GM12878 (cell line): Measurements from ENCODE around the gene KDM1B. TPM values are rescaled to one million over a fixed set of nuclear protein-coding genes. Genes with fewer than 3 reads are reported as not detected.

Experiments used
- ATAC-seq: fragments of 200-7000 bp; cut with Tn5 transposase; 3 replicates; pipeline ENCODE4 v1.9.1; 2020; ENCODE audit warnings: mild to moderate bottlenecking, moderate library complexity
- BruUV-seq: library from RNA; stranded (reverse); fragments of 400-500 nt; replicated peaks from 2 replicates; lab custom pipeline; 2021; lab: Mats Ljungman, UMichigan
- CTCF ChIA-PET: fragments of 300-600 bp; sonication (Branson Sonifier 250); formaldehyde crosslinking; extraction: SDS; loops from one replicate; lab custom pipeline; 2021; ENCODE audit warnings: inconsistent platforms; lab: Yijun Ruan, JAX
- POLR2A ChIA-PET: fragments of 350-600 bp; formaldehyde crosslinking; extraction: SDS; loops from one replicate; lab custom pipeline; 2021; ENCODE audit warnings: inconsistent platforms; lab: Charles Lee
- RAD21 ChIA-PET: fragments of 300-600 bp; sonication (Branson Sonifier 250); formaldehyde crosslinking; loops from one replicate; lab custom pipeline; 2023; ENCODE audit warnings: antibody characterized with exemption; ENCODE audit not compliant: unreplicated experiment; lab: Charles Lee
- SMC1A ChIA-PET: fragments of 300-600 bp; sonication (Branson Sonifier 250); formaldehyde crosslinking; loops from one replicate; lab custom pipeline; 2023; ENCODE audit not compliant: unreplicated experiment, uncharacterized antibody; lab: Charles Lee
- DNase-seq: peaks from one replicate; pipeline ENCODE4 v3.0.0-alpha.2; 2011; ENCODE audit warnings: low read depth, low spot score
- FAIRE-seq: peaks from 3 replicates; lab custom pipeline; 2011; peaks lifted over from hg19 to GRCh38; lab: Jason Lieb, UNC
- H2AFZ ChIP-seq: 2 replicates; pipeline ENCODE4 v1.6.0; 2011; ENCODE audit warnings: low read depth, low read length, control low read depth; ENCODE audit not compliant: control insufficient read depth
- H3K27ac ChIP-seq: 2 replicates; pipeline ENCODE4 v1.5.1; 2011; ENCODE audit warnings: control low read depth; ENCODE audit not compliant: control insufficient read depth, insufficient read depth
- H3K27me3 ChIP-seq, 2 experiments: replicated peaks in 1 of 2; 2 replicates each; pipeline versions ENCODE4 v1.6.0 to v1.6.1; 2011; ENCODE audit warnings: low read length in 1 of 2; ENCODE audit not compliant: control insufficient read depth in 2 of 2, insufficient read depth in 2 of 2
- H3K36me3 ChIP-seq, 2 experiments: 2 replicates each; pipeline ENCODE4 v1.5.1; 2011; ENCODE audit warnings: low read length in 1 of 2; ENCODE audit not compliant: control insufficient read depth in 2 of 2, insufficient read depth in 2 of 2
- H3K4me1 ChIP-seq: 2 replicates; pipeline ENCODE4 v1.6.1; 2011; ENCODE audit warnings: mild to moderate bottlenecking, low read length, moderate library complexity, mixed read lengths; ENCODE audit not compliant: control insufficient read depth, insufficient read depth
- H3K4me2 ChIP-seq: 2 replicates; pipeline ENCODE4 v1.6.0; 2011; ENCODE audit warnings: control low read depth; ENCODE audit not compliant: control insufficient read depth, insufficient read depth
- H3K4me3 ChIP-seq: fragments of 200-600 bp; sonication (generic); 2 replicates; pipeline ENCODE4 v1.5.1; 2016
- H3K79me2 ChIP-seq: 2 replicates; pipeline ENCODE4 v1.6.0; 2011; ENCODE audit warnings: low read length; ENCODE audit not compliant: control insufficient read depth, insufficient read depth
- H3K9ac ChIP-seq: 2 replicates; pipeline ENCODE4 v1.8.0; 2011; ENCODE audit warnings: low read length, control low read depth, mixed read lengths; ENCODE audit not compliant: control insufficient read depth, insufficient read depth
- H3K9me3 ChIP-seq: replicated peaks from 3 replicates; pipeline ENCODE4 v1.5.1; 2011; ENCODE audit warnings: mild to moderate bottlenecking, low read length; ENCODE audit not compliant: control insufficient read depth, insufficient read depth
- H4K20me1 ChIP-seq: 2 replicates; pipeline ENCODE4 v1.6.0; 2011; ENCODE audit not compliant: control insufficient read depth, insufficient read depth
- CTCF ChIP-seq, 3 experiments: IDR thresholded peaks in 2 of 3; conservative IDR thresholded peaks in 1 of 3; 2 replicates each; pipeline ENCODE4 v1.5.1; 2011; ENCODE audit warnings: low read depth in 3 of 3, low read length in 3 of 3, mild to moderate bottlenecking in 3 of 3, control low read depth in 2 of 3, moderate library complexity in 2 of 3, inconsistent platforms in 1 of 3, mixed read lengths in 1 of 3; ENCODE audit not compliant: control insufficient read depth in 2 of 3, insufficient read depth in 1 of 3; ENCODE audit errors: extremely low read depth in 1 of 3
- MXI1 ChIP-seq: fragments of 150-350 bp; IDR thresholded peaks from 2 replicates; pipeline ENCODE4 v1.6.1; 2011; ENCODE audit warnings: low read depth, mild to moderate bottlenecking, inconsistent platforms, low read length, improper control_type of control experiment
- ZBTB11 ChIP-seq: fragments of 450-650 bp; formaldehyde crosslinking; IDR thresholded peaks from 2 replicates; pipeline ENCODE4 v1.5.0; 2022; ENCODE audit warnings: mild to moderate bottlenecking, missing genetic modification characterization
- WGBS: methylation state at CpG from one replicate; pipeline ENCODE4 v1.1.6; 2016; ENCODE audit warnings: low lambda C conversion rate; ENCODE audit not compliant: insufficient replicate concordance, insufficient coverage; ENCODE audit errors: missing lambda C conversion rate; 5-methylcytosine and 5-hydroxymethylcytosine counted together
- in situ Hi-C: fragments of 300-500 bp; cut with MboI; formaldehyde crosslinking; loops from 9 replicates; pipeline ENCODE4 v1.14.3; 2018; ENCODE audit warnings: mixed read lengths
- intact Hi-C: fragments of 100-400 bp; cut with micrococcal nuclease; formaldehyde crosslinking; loops from one replicate; pipeline ENCODE4 v1.14.2; 2022; ENCODE audit not compliant: unreplicated experiment
- polyA plus RNA-seq, 11 experiments: library from polyadenylated mRNA; depleted of rRNA in 4 of 11; unstranded in 6 of 11; stranded (reverse) in 5 of 11; fragments of >200 nt; fragmentation: Nextera tagmentation in 4 of 11; fragmentation: Illumina TruSeq in 1 of 11; extraction: Ambion mirVana in 4 of 11; extraction: Trizol in 1 of 11; gene quantifications; 1 replicate in 1 of 11; 2 replicates in 10 of 11; pipeline versions ENCODE4 v1.2.1 to v1.2.3, GENCODE V29; 2011 to 2016; ENCODE audit warnings: inconsistent platforms in 2 of 11, missing spikeins in 2 of 11, low read depth in 1 of 11
- total RNA-seq, 4 experiments: library from RNA; depleted of rRNA in 3 of 4; stranded (reverse); fragments of >200 nt in 3 of 4; fragmentation: Illumina TruSeq in 1 of 4; extraction: Trizol in 1 of 4; gene quantifications; 2 replicates each; pipeline versions ENCODE4 v1.2.1 to v1.2.3, GENCODE V29; 2013 to 2021

The KDM1B gene
- total and polyA plus RNA-seq, 10 of the 15 experiments (the other 5 are each of a cell fraction or from before 2014, with no cell fraction given): 1.7 to 22.5 (median 13.9) TPM

- ChIA-PET POLR2A (no interaction called here), RAD21 (no interaction called here), SMC1A (interaction anchor here (1.4 kb wide), 1 partner anchor 11 kb away, joined by 4 read pairs; no protein-coding TSS in a partner anchor), CTCF (interaction anchor here (1.0 kb wide), 1 partner anchor 164 kb away, joined by 3 read pairs; no protein-coding TSS in a partner anchor)
- Histone ChIP-seq H3K4me1 (no peaks in the 10 kb centered on the region), H2AFZ (no peak overlapping the region), H3K4me2 (no peak overlapping the region), H3K9me3 (no peaks in the 10 kb centered on the region), H3K36me3 (peaks cover 0 to 5% of the 10 kb centered on the region in 2 experiments; a peak in 2 of 4 replicates), H3K9ac (no peak overlapping the region), H3K27ac (no peak overlapping the region), H3K27me3 (no peaks in the 10 kb centered on the region), H3K4me3 (no peak overlapping the region), H3K79me2 (no peaks in the 10 kb centered on the region), H4K20me1 (no peaks in the 10 kb centered on the region)
- ATAC-seq (no peak), DNase-seq (no peak), FAIRE-seq (no peak)
- BruUV-seq: no TSS peak
- in situ Hi-C loops: no loop called here
- no peak for TF ChIP-seq MXI1
- no peak for TF ChIP-seq ZBTB11
- 0 out of 6 replicates have a peak, but pooled peaks of 1 of the 3 experiments have one; percentile 7 for TF ChIP-seq CTCF (IDR thresholded peaks at IDR 0.05 in 2 of 3, conservative IDR thresholded peaks at IDR 0.05 in 1 of 3; ENCODE audit: control insufficient read depth in 2 of 3, extremely low read depth in 1 of 3, insufficient read depth in 1 of 3, low read depth in 3 of 3, low read length in 3 of 3)
- intact Hi-C loops: no loop called here
- WGBS: 93% methylated on average over 5 of the region's 5 CpGs
These were observed 16.3 kb upstream of the KDM1B start for GRCh38 chr6:18138906-18139305.
